HG02973 (cell line): ENCODE data around the gene GRID1.

ENCODE experiments used
- ATAC-seq: cut with Tn5 transposase; IDR thresholded peaks from one replicate; pipeline ENCODE4 v1.9.1; 2021; ENCODE audit warnings: moderate library complexity; ENCODE audit not compliant: unreplicated experiment

Gene GRID1

DNA sequence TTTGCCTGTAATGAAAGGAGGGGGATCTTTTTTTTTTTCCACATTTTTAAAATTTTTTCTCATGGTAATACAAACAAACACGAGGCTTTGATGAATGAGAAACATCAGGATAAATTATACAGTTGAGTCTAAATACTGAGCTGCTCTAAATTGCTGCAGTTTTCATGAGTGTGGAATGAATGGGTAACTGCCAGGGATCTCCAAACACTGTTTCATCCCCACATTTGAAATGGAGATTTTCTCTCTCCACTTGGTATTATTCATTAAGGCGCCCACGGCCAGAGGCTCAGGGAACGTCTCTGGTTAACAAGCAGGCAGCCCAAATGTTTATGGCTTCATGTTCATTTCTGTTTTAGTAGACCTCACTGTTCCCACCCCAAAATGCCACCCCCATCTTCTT is 717.1 kb downstream of the GRID1 start:
- ATAC-seq: no peak

DNA sequence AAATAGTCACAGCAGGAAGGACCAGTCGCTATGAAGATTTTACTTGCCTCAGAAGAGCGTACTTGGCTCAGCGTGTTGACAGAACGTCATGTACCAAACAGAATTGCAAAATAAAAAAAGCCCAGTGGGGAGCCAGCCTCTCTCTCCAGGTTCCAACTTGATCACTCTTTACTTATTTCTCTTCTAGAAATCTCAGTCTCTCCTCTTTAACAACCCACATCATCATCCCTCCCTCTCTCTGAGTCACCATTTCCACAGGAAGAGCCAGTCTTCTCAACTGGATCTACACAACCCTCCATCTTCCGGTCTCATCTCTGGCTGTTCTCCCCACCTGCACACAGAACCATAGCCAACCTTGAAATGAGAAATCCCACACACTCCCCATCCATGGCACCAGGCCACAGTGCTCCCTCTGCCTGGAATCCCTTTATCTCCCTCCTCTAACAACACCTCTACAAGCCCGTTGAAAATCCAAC is 718.3 kb downstream of the GRID1 start:
- no peak for ATAC-seq

DNA sequence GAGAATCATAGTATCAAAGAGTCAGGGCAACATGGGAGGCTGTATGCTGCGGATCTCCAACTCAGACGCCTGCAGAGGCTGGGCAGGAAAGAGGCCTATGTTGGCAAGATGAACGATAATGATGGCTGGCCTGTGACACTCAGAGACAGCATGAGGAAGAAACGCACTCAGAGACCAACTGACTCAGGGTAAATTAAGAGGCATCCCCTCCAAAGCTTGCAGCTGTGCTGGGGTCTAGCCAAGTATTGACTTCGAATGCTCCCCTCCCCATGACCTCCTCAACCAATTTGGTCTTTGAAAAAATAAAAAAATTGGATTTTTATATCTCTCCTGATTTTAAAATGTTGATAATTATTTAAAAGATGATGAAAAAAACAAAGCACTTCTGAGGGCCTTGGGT is 718.9 kb downstream of the GRID1 start:
- ATAC-seq: no peak

DNA sequence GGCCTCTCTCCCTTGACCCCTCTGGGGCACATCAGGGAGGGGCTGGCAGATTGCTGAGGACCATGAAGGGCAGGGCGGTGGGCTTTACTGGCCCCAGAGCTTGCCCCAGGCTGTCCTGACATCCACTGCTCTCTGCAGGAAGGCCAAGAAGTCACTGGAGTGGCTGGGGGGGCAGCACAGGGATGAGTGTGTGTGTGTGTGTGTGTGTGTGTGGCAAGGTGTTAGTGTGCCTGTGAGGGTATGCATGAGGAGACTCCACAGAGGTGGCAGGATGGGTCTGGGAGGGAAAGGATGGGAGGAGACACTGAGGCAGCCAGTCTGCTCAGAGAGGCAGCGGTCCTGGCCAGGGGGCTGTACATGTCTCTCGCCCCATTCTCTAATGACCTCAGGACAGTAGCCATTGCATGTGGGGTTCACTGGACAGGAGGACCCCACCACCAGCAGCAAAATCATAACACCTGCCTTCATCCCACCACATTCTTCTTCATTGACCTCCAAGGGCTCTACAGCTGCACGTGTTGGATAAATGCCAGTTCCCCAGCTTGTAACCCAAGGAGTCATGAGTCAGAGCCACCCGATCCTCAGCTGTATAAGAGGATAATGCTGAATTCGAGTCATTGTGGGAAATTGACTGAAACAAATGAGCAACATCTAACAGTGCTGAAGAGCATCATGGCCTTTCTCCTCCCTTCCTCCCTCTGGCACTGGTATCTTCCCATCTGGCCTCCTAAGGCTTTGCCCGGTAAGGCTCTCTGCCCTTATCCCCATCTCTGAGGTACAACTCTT is 720.5 kb downstream of the GRID1 start:
- ATAC-seq: no peak

DNA sequence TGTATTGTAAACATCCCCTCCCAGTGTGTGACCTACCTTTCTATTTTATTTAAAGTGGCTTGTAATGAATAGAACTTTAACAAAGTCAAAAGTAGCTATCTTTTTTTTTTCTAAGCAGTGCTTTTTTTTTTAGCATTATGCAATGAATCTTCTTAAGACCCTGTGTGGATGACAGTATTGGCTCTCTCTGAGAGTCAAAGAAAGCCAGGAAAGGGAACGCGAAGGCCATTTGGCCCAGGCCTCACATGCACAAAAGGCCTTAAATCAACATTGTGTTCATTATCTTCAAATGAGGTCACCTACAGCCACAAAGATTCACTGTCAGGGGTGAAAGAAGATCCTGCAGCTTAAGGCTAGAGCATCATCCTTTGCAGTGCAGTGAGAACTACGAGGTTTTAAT is 721.5 kb downstream of the GRID1 start:
- ATAC-seq: no peak

DNA sequence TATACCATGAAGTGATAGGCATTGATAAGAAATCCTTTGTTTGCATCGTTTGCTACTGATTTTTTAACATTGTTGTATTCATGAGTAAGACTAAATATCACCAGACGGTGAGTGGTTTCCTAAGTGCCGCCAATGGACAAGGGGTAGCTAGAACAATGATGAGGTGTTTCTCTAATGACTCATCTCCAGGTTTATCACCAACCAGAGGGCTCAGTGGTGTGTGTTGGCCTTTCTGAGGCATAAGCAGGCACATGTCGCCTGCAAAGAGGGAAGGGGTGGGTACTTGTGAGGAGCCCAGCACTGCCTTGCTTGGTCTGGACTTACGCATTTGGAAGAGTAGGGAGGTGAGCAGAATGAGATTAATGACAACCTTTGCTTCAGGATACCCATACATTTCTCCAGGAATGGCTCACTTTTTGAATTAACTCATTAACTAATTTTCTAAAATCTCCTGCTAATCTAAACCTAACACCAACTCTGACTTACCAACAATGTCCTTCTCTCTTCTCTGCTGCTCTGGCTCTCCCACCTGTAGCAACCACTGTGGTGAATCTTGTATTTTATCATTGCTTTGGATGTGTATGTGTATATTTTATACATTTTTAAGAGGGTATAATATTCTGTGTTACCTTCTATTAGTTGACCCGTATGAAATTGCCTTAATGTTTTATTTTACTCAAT is 722.6 kb downstream of the GRID1 start:
- ATAC-seq: no peak

DNA sequence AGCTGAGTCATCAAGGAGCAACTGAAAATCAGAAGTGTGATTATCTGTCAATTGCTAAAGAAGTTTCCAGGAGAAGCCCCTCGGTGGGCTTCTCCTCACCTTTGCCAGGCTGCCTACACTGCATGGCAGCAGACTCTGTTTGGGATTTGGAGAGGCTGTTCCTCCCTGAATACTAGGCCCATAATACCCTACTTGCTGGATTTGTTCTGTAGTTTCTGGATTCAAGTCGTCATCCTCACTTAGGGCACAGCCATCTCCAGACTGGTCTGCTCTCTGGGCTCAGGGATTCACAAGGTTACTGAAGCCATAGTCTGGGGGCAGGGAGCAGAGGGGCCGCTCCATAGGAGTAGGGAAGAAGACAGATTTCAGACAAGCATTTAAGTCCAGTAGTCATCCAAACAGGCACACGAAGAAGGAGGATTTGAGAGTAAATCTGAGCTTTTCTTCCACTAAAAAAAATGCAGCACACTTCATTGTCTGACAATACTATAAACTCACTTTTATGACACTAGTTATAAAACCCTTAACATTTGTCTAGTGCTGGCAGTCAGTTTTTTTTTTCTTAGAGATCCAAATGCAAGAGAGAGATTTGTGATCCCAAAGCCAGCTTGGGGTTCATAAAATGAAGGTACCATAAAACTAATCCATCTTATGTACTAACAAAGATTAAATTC is 723.3 kb downstream of the GRID1 start:
- no peak for ATAC-seq

DNA sequence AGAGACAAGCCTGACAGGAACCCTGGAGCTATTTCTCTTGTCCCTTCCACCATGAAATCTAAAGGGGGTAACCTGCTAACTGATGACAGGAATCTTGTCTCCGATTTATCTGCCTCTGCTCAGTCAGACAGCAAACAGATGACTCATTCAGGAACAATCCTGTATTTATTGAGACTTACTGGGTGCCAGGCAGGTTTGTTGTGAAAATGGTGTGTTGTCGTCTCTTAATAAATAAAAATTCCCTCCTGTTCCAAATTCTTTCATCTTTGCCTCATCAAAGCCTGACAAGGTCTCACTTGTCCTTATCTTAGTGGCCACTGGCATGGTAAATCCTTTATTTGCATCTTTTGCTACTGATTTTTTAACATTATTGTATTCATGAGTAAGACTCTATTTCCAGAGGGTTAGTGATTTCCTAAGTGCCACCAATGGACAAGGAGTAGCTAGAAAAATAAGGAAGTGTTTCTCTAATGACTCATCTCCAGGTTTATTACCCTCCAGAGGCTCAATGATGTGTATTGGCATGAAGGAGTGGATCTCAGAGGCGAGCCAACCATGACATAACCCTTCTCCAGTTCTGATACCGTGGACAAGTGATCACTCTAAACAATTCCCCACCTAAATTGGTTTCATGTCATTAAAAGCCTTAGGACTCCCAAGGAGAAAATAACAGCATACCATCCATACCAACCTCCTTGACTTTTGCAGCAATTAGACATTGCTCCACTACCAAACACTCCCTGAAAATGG is 724.0 kb downstream of the GRID1 start:
- no peak for ATAC-seq

DNA sequence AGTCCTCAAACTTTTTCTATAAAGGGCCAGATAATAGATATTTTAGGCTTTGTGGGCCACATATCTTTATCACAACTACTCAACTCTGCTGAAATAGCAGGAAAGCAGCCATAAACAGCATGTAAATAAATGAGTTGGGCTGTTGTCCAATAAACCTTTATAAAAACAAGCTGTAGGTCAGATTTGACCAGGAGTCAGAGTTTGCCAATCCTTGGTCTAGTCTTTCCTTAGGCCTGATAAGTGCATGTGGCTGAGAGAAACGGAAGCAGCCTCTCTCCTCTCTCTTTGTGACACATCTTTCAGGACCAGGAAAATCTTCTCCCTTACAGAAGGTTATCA is 724.5 kb downstream of the GRID1 start:
- ATAC-seq: no peak

DNA sequence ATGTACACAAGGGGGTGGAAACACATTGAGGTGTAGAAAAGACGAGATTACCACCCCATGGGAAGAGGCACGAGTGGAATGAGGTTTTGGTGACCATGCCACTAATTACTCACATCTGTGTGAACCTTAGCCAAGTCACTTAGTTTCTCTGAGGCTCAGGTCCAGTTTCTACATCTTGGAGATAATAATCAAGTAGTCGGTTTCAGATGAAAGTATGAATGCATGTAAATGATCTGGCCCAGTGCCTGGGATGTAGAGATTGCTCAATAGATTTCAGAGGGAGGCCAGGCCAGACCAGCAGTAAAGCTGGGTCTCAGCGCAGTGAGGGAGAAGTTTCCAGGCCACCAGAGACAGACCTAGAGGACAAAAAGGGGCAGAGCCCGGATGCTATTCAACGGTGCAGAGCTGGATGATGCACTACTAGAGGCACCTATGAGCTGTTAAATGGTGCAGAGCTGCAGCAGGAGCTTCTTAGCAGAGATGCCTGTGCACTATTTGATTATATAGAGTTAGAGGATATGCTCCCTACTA is 725.1 kb downstream of the GRID1 start:
- ATAC-seq: no peak

DNA sequence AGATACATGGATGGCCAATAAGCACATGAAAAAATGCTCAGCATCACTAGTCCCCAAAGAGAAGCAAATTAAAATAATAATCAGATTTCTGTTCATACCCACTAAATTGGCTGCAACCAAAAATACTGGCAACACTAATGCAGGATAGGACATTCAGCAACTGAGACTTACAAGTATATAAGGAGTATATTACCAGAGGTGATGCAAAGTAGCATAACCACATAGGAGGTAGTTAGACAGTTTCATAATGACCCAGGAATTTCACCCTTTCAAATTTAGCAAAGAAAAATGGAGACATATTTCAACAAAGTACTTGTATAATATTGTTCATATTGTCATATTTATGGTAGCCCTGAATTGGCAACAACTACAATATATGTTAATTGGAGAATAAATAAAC is 727.8 kb downstream of the GRID1 start:
- no peak for ATAC-seq

DNA sequence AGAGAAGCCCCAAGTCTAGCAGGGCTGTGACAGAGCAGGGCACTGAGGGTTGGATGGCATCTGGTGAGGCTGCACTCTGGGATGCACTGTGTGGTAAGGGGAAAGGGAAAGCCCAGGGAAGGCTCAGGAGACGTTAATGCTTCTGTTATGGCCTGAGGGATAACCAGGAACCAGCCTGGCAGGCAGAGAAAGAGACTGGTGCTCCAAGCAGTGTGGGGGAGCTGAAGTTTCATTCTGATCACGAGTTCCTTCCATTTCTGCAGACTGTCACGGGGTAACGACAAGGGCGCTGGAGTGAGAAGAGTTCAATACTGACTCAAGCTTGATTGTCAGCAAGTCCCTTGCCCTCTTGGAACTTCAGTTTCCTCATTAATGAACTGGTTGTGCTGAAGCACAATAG is 730.9 kb downstream of the GRID1 start:
- ATAC-seq: no peak

DNA sequence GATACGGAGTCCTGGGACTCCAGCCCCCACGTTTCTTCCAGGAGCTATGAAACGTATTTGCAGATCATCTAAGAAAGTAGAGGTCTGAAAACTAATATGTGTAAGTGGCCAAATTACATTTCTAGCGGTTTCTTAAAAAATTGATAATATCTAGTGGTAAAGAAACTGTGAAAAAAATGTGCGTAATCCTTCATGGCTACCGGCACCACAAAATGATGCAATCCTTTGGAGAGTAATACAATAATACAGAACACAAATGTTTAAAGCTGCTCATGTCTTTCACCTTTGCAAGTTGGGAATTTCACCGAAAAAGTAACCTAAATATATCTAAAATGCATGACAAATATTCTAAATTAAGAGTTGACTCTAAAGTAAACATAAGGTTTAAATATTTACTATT is 742.1 kb downstream of the GRID1 start:
- ATAC-seq: no peak

DNA sequence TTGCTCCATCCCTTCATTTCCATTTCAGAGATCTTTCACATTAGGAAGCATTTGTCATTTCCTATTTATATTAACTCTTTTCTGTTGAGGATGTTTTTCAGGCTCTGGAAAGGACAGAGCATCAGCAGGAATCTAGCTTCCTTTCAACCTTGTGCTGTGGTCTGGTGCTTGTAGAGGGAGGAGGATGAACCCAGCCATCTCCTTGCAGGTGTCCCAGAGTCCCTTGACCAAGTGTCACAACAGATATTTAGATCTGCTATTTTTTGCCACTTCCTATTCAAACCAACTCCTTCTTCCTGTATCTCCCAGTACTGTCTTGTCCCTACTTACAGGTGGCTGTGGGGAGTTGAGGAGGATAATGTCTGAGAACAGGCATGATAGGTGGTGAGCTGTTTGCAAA is 742.8 kb downstream of the GRID1 start:
- no peak for ATAC-seq

DNA sequence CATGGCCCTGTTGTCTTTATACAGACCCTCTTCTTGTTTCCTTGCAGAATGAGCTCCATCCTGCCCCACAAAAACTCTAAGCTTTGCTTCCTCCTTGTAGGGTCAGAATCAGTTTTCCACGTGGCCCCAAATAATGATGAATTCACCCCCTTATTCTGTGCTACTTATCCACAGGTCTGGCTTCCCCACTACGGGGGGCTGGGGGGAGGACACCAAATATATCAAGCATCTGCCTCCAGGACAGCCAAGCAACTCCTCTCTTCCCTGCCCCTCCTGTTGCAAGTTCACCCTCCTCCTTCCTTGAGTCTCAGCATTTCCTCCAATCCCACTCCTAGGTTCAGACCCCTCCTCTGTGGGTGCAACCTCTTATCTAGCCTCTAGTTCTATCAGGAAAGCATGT is 743.3 kb downstream of the GRID1 start:
- ATAC-seq: no peak

DNA sequence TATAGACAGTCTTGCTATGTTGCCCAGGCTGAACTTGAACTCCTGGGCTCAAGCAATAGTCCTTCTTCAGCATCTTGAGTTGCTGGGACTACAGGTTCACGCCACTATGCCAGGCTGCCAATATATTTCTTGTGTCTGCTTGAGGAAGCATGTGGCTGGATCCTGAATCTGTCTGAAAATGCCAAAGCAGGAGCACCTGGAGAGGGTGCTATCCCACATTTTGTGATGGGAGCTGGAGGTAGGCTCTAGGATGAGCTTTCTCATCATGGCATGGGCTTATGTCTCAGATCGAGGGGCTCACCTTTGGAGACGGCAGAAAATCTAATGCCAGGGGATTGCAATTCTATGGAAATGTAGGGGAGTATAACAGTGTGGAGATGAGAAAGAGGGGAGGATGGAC is 744.2 kb downstream of the GRID1 start:
- ATAC-seq: no peak

DNA sequence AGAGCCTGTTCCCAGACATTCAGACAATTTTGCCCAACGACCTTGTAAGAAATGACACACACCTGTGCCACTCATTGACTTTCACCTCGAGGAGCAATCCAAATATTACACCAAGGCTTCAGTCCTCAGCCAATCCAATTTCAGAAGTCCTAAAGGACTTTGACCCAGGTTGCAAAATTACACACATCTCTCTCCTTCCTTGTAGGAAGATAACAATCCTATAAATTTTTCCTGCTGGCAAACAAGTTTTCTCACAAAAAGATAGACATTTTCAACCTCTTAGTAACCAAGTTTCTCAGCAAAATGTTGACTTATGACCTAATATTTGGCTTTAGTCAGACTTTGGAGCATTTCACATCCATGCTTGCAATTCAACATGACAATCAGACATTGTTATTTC is 745.0 kb downstream of the GRID1 start:
- no peak for ATAC-seq

DNA sequence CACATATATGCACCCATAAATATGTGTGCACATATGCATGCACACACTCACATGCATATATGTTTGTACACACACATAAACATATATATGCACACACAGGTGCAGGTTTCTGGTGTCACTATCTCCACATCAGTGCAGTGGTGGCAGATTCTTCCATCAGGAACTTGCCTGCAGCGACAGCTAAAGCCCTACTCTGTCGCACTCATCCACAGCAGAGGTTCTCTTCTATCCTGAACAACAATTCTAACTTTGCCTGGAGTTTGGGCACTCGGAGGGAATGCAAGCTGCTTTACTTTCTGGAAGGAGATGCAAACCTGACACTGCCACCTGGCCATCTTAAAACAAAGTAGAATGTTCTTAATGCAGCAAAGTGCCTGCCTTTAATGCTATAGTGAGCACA is 745.8 kb downstream of the GRID1 start:
- ATAC-seq: no peak

DNA sequence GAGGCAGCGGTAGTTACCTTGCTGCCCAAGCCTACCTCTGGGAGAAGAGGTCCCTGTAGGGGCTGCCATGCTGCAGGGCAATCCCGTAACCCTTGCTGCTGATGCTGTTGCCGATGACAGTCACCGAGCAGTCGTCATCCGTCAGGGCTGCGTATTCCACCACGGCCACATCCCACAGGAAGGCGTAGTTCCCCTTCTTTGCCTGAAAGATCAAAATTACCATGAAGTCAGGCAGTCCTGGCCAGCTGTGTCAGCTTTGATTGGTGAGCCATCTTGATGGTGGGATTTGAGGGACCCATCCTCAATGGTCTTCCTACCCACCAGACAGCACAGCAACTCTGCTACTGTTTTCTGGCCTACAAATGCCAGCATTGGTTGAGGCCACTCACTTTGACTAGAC is 746.8 kb downstream of the GRID1 start:
- no peak for ATAC-seq

DNA sequence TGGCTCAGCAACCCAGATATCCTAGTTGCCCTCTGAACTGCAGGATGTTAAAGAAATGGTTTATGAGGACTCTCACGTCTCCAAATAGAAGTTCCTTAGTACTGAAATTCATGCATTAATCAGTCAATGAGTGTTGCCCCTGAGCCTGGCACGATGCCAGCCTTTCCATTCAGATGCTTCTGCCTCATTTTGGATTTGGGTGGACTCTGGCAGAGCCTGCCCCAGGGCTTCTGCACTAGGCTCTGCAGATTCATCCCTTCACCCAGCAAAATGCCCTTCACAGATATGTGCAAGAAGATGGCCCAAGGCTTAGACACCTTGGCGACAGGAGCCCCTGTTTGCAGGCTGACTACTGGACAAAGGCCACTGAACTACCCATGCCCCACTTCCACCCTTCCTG is 747.8 kb downstream of the GRID1 start:
- no peak for ATAC-seq
